ENCODE measurements around the gene LSM5.

The LSM5 gene

GRCh38 chr7:32490127-32490796, at the start of gene LSM5:
Gene LSM5, minus strand, starts transcription at chr7:32490380. Its CDS starts 15 bp downstream, at chr7:32490365.
- DNase-seq (ENCODE audit: low read depth, low spot score) = peak; percentile 64

- no peak for DNase-seq (ENCODE audit: low read depth, low spot score)
These were observed 49.2 kb upstream of the LSM5 start for GRCh38 chr7:32539366-32539765.

GRCh38 chr7:32537760-32538159, 47.6 kb upstream of the LSM5 start:
- DNase-seq (ENCODE audit: low read depth, low spot score) = no peak

GRCh38 chr7:32536585-32536984, 46.4 kb upstream of the LSM5 start:
- DNase-seq (ENCODE audit: low read depth, low spot score) = no peak

GRCh38 chr7:32536016-32536415, 45.8 kb upstream of the LSM5 start:
- no peak for DNase-seq (ENCODE audit: low read depth, low spot score)

GRCh38 chr7:32535162-32535702, 45.1 kb upstream of the LSM5 start:
- DNase-seq (ENCODE audit: low read depth, low spot score) = no peak

- no peak for DNase-seq (ENCODE audit: low read depth, low spot score)
These were observed 43.3 kb upstream of the LSM5 start for GRCh38 chr7:32533276-32534029.

GRCh38 chr7:32532716-32533115, 42.5 kb upstream of the LSM5 start:
- no peak for DNase-seq (ENCODE audit: low read depth, low spot score)

GRCh38 chr7:32532086-32532485, 41.9 kb upstream of the LSM5 start:
- no peak for DNase-seq (ENCODE audit: low read depth, low spot score)

GRCh38 chr7:32531402-32531801, 41.2 kb upstream of the LSM5 start:
- DNase-seq (ENCODE audit: low read depth, low spot score) = no peak

- no peak for DNase-seq (ENCODE audit: low read depth, low spot score)
These were observed 35.7 kb upstream of the LSM5 start for GRCh38 chr7:32525839-32526238.

- no peak for DNase-seq (ENCODE audit: low read depth, low spot score)
These were observed 34.5 kb upstream of the LSM5 start for GRCh38 chr7:32524631-32525030.

GRCh38 chr7:32522746-32523530, 32.8 kb upstream of the LSM5 start:
- DNase-seq (ENCODE audit: low read depth, low spot score) = no peak

GRCh38 chr7:32519763-32520162, 29.6 kb upstream of the LSM5 start:
- no peak for DNase-seq (ENCODE audit: low read depth, low spot score)

- peak; percentile 96 for DNase-seq (ENCODE audit: low read depth, low spot score)
These were observed 28.5 kb upstream of the LSM5 start for GRCh38 chr7:32518534-32519140.

GRCh38 chr7:32516551-32517100, 26.4 kb upstream of the LSM5 start:
- DNase-seq (ENCODE audit: low read depth, low spot score) = no peak

GRCh38 chr7:32515890-32516550, 25.8 kb upstream of the LSM5 start:
- DNase-seq (ENCODE audit: low read depth, low spot score) = no peak

GRCh38 chr7:32513210-32513609, 23.0 kb upstream of the LSM5 start:
- DNase-seq (ENCODE audit: low read depth, low spot score) = no peak

GRCh38 chr7:32511791-32512190, 21.6 kb upstream of the LSM5 start:
- no peak for DNase-seq (ENCODE audit: low read depth, low spot score)

GRCh38 chr7:32507414-32507813, 17.2 kb upstream of the LSM5 start:
- no peak for DNase-seq (ENCODE audit: low read depth, low spot score)

Measured in iPS DF 19.7 (cell line).